Heart right ventricle (tissue), 16 donors: ENCODE results near the gene IL12RB2. TPM values are rescaled to one million over a fixed set of nuclear protein-coding genes. Genes with fewer than 3 reads are reported as not detected.

Experiments used
- ATAC-seq, 8 donors: fragments of 200-7000 bp; cut with Tn5 transposase; one replicate each; pipeline ENCODE4 v1.9.1; 2020; ENCODE audit warnings: mild to moderate bottlenecking in 8 of 8, moderate library complexity in 8 of 8, moderate number of reproducible peaks in 1 of 8
- DNase-seq, 2 donors: peaks; one replicate each; pipeline ENCODE4 v3.0.0-alpha.2; 2020
- H3K27ac ChIP-seq, 10 donors: fragments of 200-600 bp; sonication (generic) in 2 of 10; one replicate each; pipeline versions ENCODE4 v1.5.0 to v1.8.0; 2020 to 2022; ENCODE audit warnings: mild to moderate bottlenecking in 3 of 10
- H3K27me3 ChIP-seq, 7 donors: fragments of 200-600 bp; one replicate each; pipeline ENCODE4 v1.8.0; 2021 to 2022; ENCODE audit warnings: mild to moderate bottlenecking in 2 of 7
- H3K36me3 ChIP-seq, 9 donors: fragments of 200-600 bp; sonication (generic) in 1 of 9; one replicate each; pipeline versions ENCODE4 v1.5.0 to v1.8.0; 2020 to 2022; ENCODE audit warnings: mild to moderate bottlenecking in 2 of 9
- H3K4me1 ChIP-seq, 9 donors: fragments of 200-600 bp; sonication (generic) in 1 of 9; one replicate each; pipeline versions ENCODE4 v1.5.0 to v1.8.0; 2020 to 2022; ENCODE audit warnings: mild to moderate bottlenecking in 4 of 9
- H3K4me3 ChIP-seq, 10 donors: fragments of 200-600 bp; sonication (generic) in 2 of 10; one replicate each; pipeline versions ENCODE4 v1.5.0 to v1.8.0; 2020 to 2022; ENCODE audit warnings: mild to moderate bottlenecking in 7 of 10, moderate library complexity in 2 of 10
- H3K9me3 ChIP-seq, 11 donors: fragments of 200-600 bp in 10 of 11; sonication (generic) in 2 of 11; one replicate each; pipeline versions ENCODE4 v1.5.0 to v1.8.0; 2013 to 2022; ENCODE audit warnings: mild to moderate bottlenecking in 2 of 11, control low read depth in 1 of 11, moderate library complexity in 1 of 11
- CTCF ChIP-seq, 9 donors: fragments of 200-600 bp; sonication (generic) in 2 of 9; IDR thresholded peaks; one replicate each; pipeline versions ENCODE4 v1.5.0 to v1.8.0; 2021 to 2022; ENCODE audit warnings: antibody characterized with exemption in 9 of 9, mild to moderate bottlenecking in 5 of 9, moderate library complexity in 1 of 9
- WGBS, 2 donors: extraction: QIAGEN DNeasy Blood & Tissue Kit; methylation state at CpG; one replicate each; pipeline ENCODE4 v1.1.7; 2013; ENCODE audit warnings: inconsistent platforms in 1 of 2; 5-methylcytosine and 5-hydroxymethylcytosine counted together
- intact Hi-C, 10 donors: fragments of 100-400 bp; cut with DNase I; formaldehyde crosslinking; loops; one replicate each; pipeline versions ENCODE4 v1.11.1 to v1.14.2; 2022
- polyA plus RNA-seq, 2 donors: library from polyadenylated mRNA; stranded (reverse); fragments of 200-250 nt; gene quantifications; one replicate each; pipeline ENCODE4 v1.2.3, GENCODE V29; 2013
- total RNA-seq, 10 donors: library from RNA; stranded (reverse); fragmentation: NEBNext Ultra II Directional in 3 of 10; extraction: Animal tissue kit (Norgen Biotek cat#: 25700) in 3 of 10; gene quantifications; one replicate each; pipeline versions ENCODE4 v1.2.1 to v1.2.4, GENCODE V29; 2021 to 2023
- donor health status: Arrhythmogenic right ventricular cardiomyopathy.
- donor health status: ischemic (EF 13 %, LVEDD 7.1; RV severe dilation, severe dysfunction).
- donor health status: healthy with polysubstance abuse.
- donor health status: DM: no; HTN: yes; CAD: no.
- donor health status: DM: no; HTN: no; CAD: no.
- donor health status: ischemic (EF 25% LVEDD 6.9; RV normal size, moderate dysfunction).
- donor health status: ischemic (EF 25% LVEDD 5.7; RV mildly dilated, moderate dysfunction).
- donor health status: healthy.
- donor health status: DM: yes; HTN: yes; CAD: no.
- donor health status: Ischemic cardiomyopathy.
- donor health status: ischemic (EF 35%, LVEDD 5.7; RV mildly dilated, moderate dysfunction).
- donor health status: nonischemic (EF 11% LVEDD 7.7; RV severe dilation, severe dysfunction).
- donor health status: DM: yes; HTN: yes; CAD: no.
- donor health status: PGD.
- donor health status: ischemic (EF 29% LVEDD 5.4; RV normal size, mild dysfunction).
- donor health status: nonischemic (EF 23%, LVEDD 6.1; RV moderate dilation, normal function).

Gene IL12RB2
- total and polyA plus RNA-seq, 12 donors: 0.09 to 1.2 (median 0.22) TPM; not detected in 1

- H3K27ac ChIP-seq: no peak overlapping the region
- no peaks in the 10 kb centered on the region for H3K27me3 ChIP-seq
- intact Hi-C loops: no loop called here
- H3K4me3 ChIP-seq: no peak overlapping the region
- DNase-seq (no peak), ATAC-seq (no peak)
- no peak for TF ChIP-seq CTCF (IDR thresholded peaks at IDR 0.05)
- 87 to 91% methylated on average over 3 of the region's 3 CpGs for WGBS, 2 donors
- H3K4me1 ChIP-seq: no peaks in the 10 kb centered on the region
- H3K36me3 ChIP-seq: no peaks in the 10 kb centered on the region
- H3K9me3 ChIP-seq: no peaks in the 10 kb centered on the region
Measured at GRCh38 chr1:67333603-67334002, 25.9 kb downstream of the IL12RB2 start.

DNA sequence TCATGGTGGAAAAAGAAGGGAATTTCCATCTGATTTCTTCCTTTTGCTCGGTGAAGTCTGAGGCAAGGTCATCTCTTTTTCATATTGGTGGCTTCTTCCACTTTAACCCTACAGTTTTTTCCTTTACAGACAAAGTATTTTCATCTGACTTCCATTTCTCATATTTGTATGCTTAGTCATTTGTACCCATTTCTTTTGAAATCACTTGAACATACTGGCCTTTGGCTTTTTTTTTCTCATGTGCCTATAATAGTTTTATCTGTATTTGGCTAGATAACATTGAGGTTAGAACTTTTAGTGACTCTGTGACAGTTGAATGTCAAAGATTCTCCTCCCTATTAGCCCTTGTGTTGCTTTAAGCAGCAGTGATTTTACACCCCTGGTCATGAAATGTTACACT is 27.7 kb downstream of the IL12RB2 start:
- Histone ChIP-seq H3K9me3 (no peaks in the 10 kb centered on the region), H3K4me3 (no peak overlapping the region), H3K4me1 (peaks cover 0 to 14% (median 4%) of the 10 kb centered on the region in 9 donors), H3K27ac (no peak overlapping the region), H3K36me3 (no peaks in the 10 kb centered on the region), H3K27me3 (no peaks in the 10 kb centered on the region)
- intact Hi-C loops: no loop called here
- 83% methylated on average over 1 of the region's 1 CpG for WGBS, 2 donors
- ATAC-seq: no peak
- TF ChIP-seq CTCF (IDR thresholded peaks at IDR 0.05): no peak
- DNase-seq: no peak

GRCh38 chr1:67336157-67336556 is 28.5 kb downstream of the IL12RB2 start:
- 93 to 97% methylated on average over 5 of the region's 5 CpGs for WGBS, 2 donors
- H3K27ac ChIP-seq: no peak overlapping the region
- ATAC-seq: no peak
- intact Hi-C loops: no loop called here
- no peaks in the 10 kb centered on the region for H3K27me3 ChIP-seq
- no peak for DNase-seq
- no peak overlapping the region for H3K4me3 ChIP-seq
- H3K4me1 ChIP-seq: peaks cover 0 to 17% (median 5%) of the 10 kb centered on the region in 9 donors
- no peaks in the 10 kb centered on the region for H3K36me3 ChIP-seq
- no peaks in the 10 kb centered on the region for H3K9me3 ChIP-seq
- no peak for TF ChIP-seq CTCF (IDR thresholded peaks at IDR 0.05)

DNA sequence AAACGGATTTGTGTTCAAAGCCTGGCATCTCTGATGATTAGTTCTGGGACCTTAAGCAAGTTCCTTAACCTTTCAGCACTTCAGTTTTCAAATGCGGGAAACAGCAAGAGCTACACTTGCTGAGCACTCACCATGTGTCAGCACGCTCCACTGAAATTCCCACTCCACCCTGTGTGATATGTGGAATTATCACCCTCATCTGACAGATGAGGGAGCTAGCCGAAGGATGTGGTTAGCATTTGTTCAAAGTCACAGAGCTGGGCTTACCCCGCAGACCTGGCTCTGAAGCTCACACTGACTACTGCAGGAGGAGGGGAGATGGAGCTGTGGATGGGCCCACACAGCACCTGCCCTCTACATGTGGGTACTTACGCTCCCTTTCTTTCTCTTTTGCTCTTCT is 29.1 kb downstream of the IL12RB2 start:
- Histone ChIP-seq H3K4me1 (peaks cover 0 to 17% (median 5%) of the 10 kb centered on the region in 9 donors), H3K4me3 (no peak overlapping the region), H3K27ac (no peak overlapping the region), H3K9me3 (no peaks in the 10 kb centered on the region), H3K27me3 (no peaks in the 10 kb centered on the region), H3K36me3 (no peaks in the 10 kb centered on the region)
- intact Hi-C loops: no loop called here
- no peak for ATAC-seq
- 65 to 74% methylated on average over 6 of the region's 6 CpGs for WGBS, 2 donors
- no peak for DNase-seq
- no peak for TF ChIP-seq CTCF (IDR thresholded peaks at IDR 0.05)
